ENCODE measurements around the gene DNAAF1. TPM values are rescaled to one million over a fixed set of nuclear protein-coding genes. Genes with fewer than 3 reads are reported as not detected.

DNAAF1 gene
- total and polyA plus RNA-seq, 4 experiments from 2014 or later = 0.19 to 1.2 TPM; not detected in 2

DNA sequence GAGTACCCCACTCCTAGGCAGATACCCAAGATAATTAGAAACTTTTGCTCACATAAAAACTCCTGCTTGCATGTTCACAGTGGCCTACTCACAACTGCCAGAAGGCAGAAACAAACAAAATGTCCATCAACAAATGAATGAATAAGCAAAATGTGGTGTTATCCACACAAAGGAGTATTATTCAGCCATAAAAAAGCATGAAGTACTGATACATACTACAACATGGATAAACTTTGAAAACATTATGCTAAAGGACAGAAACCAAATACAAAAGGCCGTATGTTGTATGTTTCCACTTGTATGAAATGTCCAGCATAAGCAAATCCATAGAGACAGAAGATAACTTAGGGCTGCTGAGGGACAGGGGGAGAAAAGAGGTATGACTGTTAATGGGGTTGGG, 2.0 kb upstream of the DNAAF1 start:
- Mint-ChIP-seq H3K9me3 (no peaks in the 10 kb centered on the region), H3K4me3 (peak overlapping the region; percentile 6 to 96 (median 72)), H3K36me3 (peaks cover 0 to 7% of the 10 kb centered on the region in 2 donors), H3K4me1 (peaks cover 12 to 35% (median 22%) of the 10 kb centered on the region in 4 donors), H3K27ac (peak overlapping the region in 4 of 7 donors; percentile 4 to 57 (median 27)), H3K27me3 (peaks cover 3% of the 10 kb centered on the region in 2 donors)
- no peaks in the 10 kb centered on the region for H3K27me3 ChIP-seq (ENCODE audit: insufficient read depth, low read length)
- POLR2A ChIA-PET (ENCODE audit: partially characterized antibody) = interaction anchor here (2.2 to 4.2 kb wide), 2 partner anchors 26 to 27 kb away, joined by 7 to 55 read pairs; partner anchors contain the start of gene MBTPS1
- H3K4me3 ChIP-seq (ENCODE audit: low read length in 2 of 2) = no peak overlapping the region
- no peaks in the 10 kb centered on the region for H3K36me3 ChIP-seq (ENCODE audit: insufficient read depth, low read length)
- intact Hi-C loops (cut with micrococcal nuclease) = no loop called here
- no peak for DNase-seq
- CTCF ChIA-PET (ENCODE audit: partially characterized antibody) = interaction anchor here (1.1 kb wide), 1 partner anchor 26 kb away, joined by 3 read pairs; the partner anchor contains the start of gene MBTPS1
- H3K9me3 ChIP-seq (ENCODE audit: control insufficient read depth in 1 of 2, low read length in 2 of 2) = no peaks in the 10 kb centered on the region
- no peak overlapping the region for H3K27ac ChIP-seq (ENCODE audit: low read depth, low read length)
- H3K4me1 ChIP-seq (ENCODE audit: insufficient read depth, low read length) = peaks cover 13% of the 10 kb centered on the region

- H3K4me3 ChIP-seq (ENCODE audit: low read length in 2 of 2) = peak overlapping the region; percentile 61 to 78
- Mint-ChIP-seq H3K4me1 (peaks cover 9 to 30% (median 18%) of the 10 kb centered on the region in 4 donors), H3K27ac (peak overlapping the region in 5 of 7 donors; percentile 89 to 95 (median 91)), H3K27me3 (peaks cover 3% of the 10 kb centered on the region in 2 donors), H3K4me3 (peak overlapping the region; percentile 92 to 98 (median 94)), H3K9me3 (no peaks in the 10 kb centered on the region), H3K36me3 (peaks cover 0 to 7% of the 10 kb centered on the region in 2 donors)
- no peaks in the 10 kb centered on the region for H3K36me3 ChIP-seq (ENCODE audit: insufficient read depth, low read length)
- intact Hi-C loops (cut with micrococcal nuclease) = no loop called here
- POLR2A ChIA-PET (ENCODE audit: partially characterized antibody) = interaction anchor here (0.6 to 4.2 kb wide), 2 partner anchors 16 to 28 kb away, joined by 3 to 55 read pairs; partner anchors contain the start of gene MBTPS1
- H3K9me3 ChIP-seq (ENCODE audit: control insufficient read depth in 1 of 2, low read length in 2 of 2) = no peaks in the 10 kb centered on the region
- peaks cover 13% of the 10 kb centered on the region for H3K4me1 ChIP-seq (ENCODE audit: insufficient read depth, low read length)
- no peaks in the 10 kb centered on the region for H3K27me3 ChIP-seq (ENCODE audit: insufficient read depth, low read length)
- peak overlapping the region; percentile 65 for H3K27ac ChIP-seq (ENCODE audit: low read depth, low read length)
- CTCF ChIA-PET (ENCODE audit: partially characterized antibody) = interaction anchor here (0.7 to 1.6 kb wide), 3 partner anchors 27 to 57 kb away, joined by 3 to 4 read pairs (median 3); partner anchors contain the start of genes MBTPS1 and TAF1C
- DNase-seq = no peak
These were observed 1.3 kb upstream of the DNAAF1 start for GRCh38 chr16:84143784-84144199.

DNA sequence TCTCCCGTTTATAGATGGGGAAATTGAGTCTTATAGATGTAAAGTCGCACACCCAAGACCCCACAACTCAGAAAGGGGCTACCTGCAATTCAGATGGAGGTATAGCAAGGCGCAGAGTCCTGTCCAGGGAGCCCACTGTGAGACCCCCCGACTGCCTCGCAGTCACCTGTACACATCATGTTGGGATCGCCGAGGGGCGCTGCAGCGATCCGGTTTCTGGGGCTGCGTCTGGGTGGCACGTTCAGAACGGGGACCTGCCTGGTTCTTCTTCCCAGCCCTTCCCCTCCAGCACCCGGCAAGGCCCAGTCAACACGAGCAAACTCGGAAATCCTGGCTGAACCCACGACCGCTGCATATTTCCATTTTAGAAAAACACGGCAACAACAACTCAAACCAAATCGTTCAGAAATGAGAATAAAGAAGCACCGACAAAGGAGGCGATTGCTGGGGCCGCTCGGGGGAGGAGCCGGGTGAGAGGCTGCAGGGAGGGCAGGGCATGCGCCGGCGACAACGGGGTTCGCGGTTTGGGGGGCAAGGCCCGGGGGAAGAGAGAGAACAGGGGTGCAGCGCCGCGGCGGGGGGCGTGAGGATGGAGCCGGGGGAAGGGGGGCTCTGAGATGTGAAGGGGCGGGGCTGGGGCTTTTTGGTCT, 774 bp upstream of the DNAAF1 start:
- H3K9me3 ChIP-seq (ENCODE audit: control insufficient read depth in 1 of 2, low read length in 2 of 2) = no peaks in the 10 kb centered on the region
- Mint-ChIP-seq H3K4me3 (peak overlapping the region; percentile 92 to 98 (median 94)), H3K36me3 (peaks cover 0 to 7% of the 10 kb centered on the region in 2 donors), H3K27ac (peak overlapping the region; percentile 49 to 95 (median 91)), H3K4me1 (peaks cover 4 to 25% (median 13%) of the 10 kb centered on the region in 4 donors), H3K27me3 (peaks cover 3% of the 10 kb centered on the region in 2 donors), H3K9me3 (no peaks in the 10 kb centered on the region)
- H3K4me3 ChIP-seq (ENCODE audit: low read length in 2 of 2) = peak overlapping the region; percentile 61 to 78
- peak; percentile 19 to 59 (median 36) for DNase-seq
- H3K27ac ChIP-seq (ENCODE audit: low read depth, low read length) = peak overlapping the region; percentile 65
- POLR2A ChIA-PET (ENCODE audit: partially characterized antibody) = interaction anchor here (0.6 to 4.2 kb wide), 7 partner anchors 13 to 56 kb away, joined by 3 to 55 read pairs (median 3); partner anchors contain the start of genes MBTPS1 and TAF1C
- CTCF ChIA-PET (ENCODE audit: partially characterized antibody) = interaction anchor here (0.7 to 2.0 kb wide), 6 partner anchors 10 to 58 kb away, joined by 3 to 5 read pairs (median 3); partner anchors contain the start of genes MBTPS1 and TAF1C
- no peaks in the 10 kb centered on the region for H3K36me3 ChIP-seq (ENCODE audit: insufficient read depth, low read length)
- H3K4me1 ChIP-seq (ENCODE audit: insufficient read depth, low read length) = peaks cover 13% of the 10 kb centered on the region
- intact Hi-C loops (cut with micrococcal nuclease) = no loop called here
- H3K27me3 ChIP-seq (ENCODE audit: insufficient read depth, low read length) = no peaks in the 10 kb centered on the region

DNA sequence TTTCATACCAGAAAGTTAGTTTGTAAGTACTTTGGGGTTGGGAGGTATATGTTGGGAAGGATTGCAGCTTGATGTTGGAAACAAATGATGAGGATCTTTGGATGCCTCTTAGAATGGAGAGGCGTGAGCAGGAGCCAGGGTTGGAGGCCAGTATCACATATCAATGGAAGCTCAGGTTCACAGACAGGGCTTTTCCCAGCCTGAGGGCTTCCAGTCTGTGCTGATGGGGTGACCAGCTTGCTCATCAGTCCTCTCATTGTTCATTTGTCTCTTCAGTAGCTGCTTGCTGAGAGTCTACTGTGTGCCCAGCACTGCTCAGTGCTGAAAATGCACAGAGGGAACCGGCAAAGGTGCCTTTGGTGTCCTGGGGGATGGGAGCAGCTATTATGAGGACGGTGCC, 5.8 kb downstream of the DNAAF1 start:
- CTCF ChIA-PET (ENCODE audit: partially characterized antibody) = interaction anchor here (1.4 to 1.5 kb wide), 2 partner anchors 9 to 16 kb away, joined by 3 read pairs; no protein-coding TSS in a partner anchor
- H3K27me3 ChIP-seq (ENCODE audit: insufficient read depth, low read length) = no peaks in the 10 kb centered on the region
- POLR2A ChIA-PET (ENCODE audit: partially characterized antibody) = no interaction called here
- intact Hi-C loops (cut with micrococcal nuclease) = no loop called here
- Mint-ChIP-seq H3K27ac (no peak overlapping the region), H3K4me3 (no peak overlapping the region), H3K27me3 (peaks cover 7 to 9% of the 10 kb centered on the region in 2 donors), H3K36me3 (no peaks in the 10 kb centered on the region), H3K4me1 (peaks cover 0 to 1% (median 0%) of the 10 kb centered on the region in 4 donors), H3K9me3 (no peaks in the 10 kb centered on the region)
- no peak for DNase-seq
- H3K4me1 ChIP-seq (ENCODE audit: insufficient read depth, low read length) = no peaks in the 10 kb centered on the region
- no peak overlapping the region for H3K4me3 ChIP-seq (ENCODE audit: low read length in 2 of 2)
- H3K36me3 ChIP-seq (ENCODE audit: insufficient read depth, low read length) = no peaks in the 10 kb centered on the region
- no peaks in the 10 kb centered on the region for H3K9me3 ChIP-seq (ENCODE audit: control insufficient read depth in 1 of 2, low read length in 2 of 2)
- H3K27ac ChIP-seq (ENCODE audit: low read depth, low read length) = no peak overlapping the region

DNA sequence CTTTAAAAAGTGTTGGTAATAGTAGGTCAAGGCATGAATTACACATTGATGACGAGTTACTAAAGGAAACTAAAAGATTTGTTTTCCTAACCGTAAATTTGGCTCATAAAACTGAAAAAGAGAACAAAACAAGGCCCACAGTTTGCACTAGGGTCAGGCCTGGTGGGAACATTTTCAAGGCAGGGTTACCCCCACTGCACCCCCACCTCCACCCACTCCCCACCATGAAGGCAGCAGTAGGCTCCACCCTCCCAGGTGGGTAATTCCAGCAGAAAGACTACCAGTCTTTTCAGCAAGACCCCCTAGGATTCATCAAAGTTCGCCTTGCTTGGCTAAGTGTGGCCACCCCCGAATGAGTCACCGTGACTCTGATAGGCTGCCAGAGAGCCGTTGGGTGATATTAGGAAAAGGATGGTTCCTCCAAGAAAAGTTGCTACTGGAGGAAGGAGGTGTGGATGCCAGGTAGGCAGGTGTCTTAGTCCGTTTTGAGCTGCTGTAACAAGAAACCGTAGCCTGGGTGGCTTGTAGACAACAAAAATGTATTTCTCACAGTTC, 8.6 kb downstream of the DNAAF1 start:
- H3K27me3 Mint-ChIP-seq = peaks cover 15 to 16% of the 10 kb centered on the region in 2 donors

DNA sequence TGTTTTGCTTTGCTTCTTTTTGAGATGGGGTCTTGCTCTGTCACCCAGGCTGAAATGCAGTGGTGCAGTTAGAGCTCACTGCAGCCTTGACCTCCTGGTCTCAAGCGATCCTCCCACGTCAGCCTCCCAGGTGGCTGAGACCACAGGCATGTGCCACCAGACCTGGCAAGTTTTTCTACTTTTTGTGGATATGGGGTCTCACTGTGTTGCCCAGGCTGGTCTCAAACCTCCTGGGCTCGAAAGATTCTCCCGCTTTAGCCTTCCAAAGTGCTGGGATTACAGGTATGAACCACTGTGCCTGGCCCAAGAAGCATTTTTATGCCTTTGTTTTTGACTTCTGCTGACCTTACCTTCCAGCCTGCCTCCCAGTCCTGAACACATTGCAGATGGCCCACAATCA, 10.1 kb downstream of the DNAAF1 start:
- intact Hi-C loops (cut with micrococcal nuclease) = no loop called here
- H3K27me3 Mint-ChIP-seq = peaks cover 14 to 23% of the 10 kb centered on the region in 2 donors
- no peaks in the 10 kb centered on the region for H3K36me3 Mint-ChIP-seq
- Histone ChIP-seq H3K27ac (ENCODE audit: low read depth, low read length) (no peak overlapping the region), H3K36me3 (ENCODE audit: insufficient read depth, low read length) (no peaks in the 10 kb centered on the region), H3K4me1 (ENCODE audit: insufficient read depth, low read length) (no peaks in the 10 kb centered on the region), H3K4me3 (ENCODE audit: low read length in 2 of 2) (no peak overlapping the region), H3K9me3 (ENCODE audit: control insufficient read depth in 1 of 2, low read length in 2 of 2) (no peaks in the 10 kb centered on the region), H3K27me3 (ENCODE audit: insufficient read depth, low read length) (no peaks in the 10 kb centered on the region)
- ChIA-PET POLR2A (ENCODE audit: partially characterized antibody) (no interaction called here), CTCF (ENCODE audit: partially characterized antibody) (interaction anchor here (1.6 kb wide), 1 partner anchor 20 kb away, joined by 4 read pairs; no protein-coding TSS in a partner anchor)
- H3K4me1 Mint-ChIP-seq = no peaks in the 10 kb centered on the region
- H3K27ac Mint-ChIP-seq = peak overlapping the region in 1 of 7 donors; percentile 53
- no peak for DNase-seq
- H3K4me3 Mint-ChIP-seq = no peak overlapping the region
- H3K9me3 Mint-ChIP-seq = no peaks in the 10 kb centered on the region

More for the DNA sequence above, 8.6 kb downstream of the DNAAF1 start:
- no peaks in the 10 kb centered on the region for H3K9me3 ChIP-seq (ENCODE audit: control insufficient read depth in 1 of 2, low read length in 2 of 2)
- no peak overlapping the region for H3K4me3 ChIP-seq (ENCODE audit: low read length in 2 of 2)
- H3K27ac Mint-ChIP-seq = no peak overlapping the region
- H3K4me3 Mint-ChIP-seq = no peak overlapping the region
- H3K27me3 ChIP-seq (ENCODE audit: insufficient read depth, low read length) = no peaks in the 10 kb centered on the region
- H3K27ac ChIP-seq (ENCODE audit: low read depth, low read length) = no peak overlapping the region
- H3K4me1 Mint-ChIP-seq = no peaks in the 10 kb centered on the region
- H3K36me3 Mint-ChIP-seq = no peaks in the 10 kb centered on the region
- POLR2A ChIA-PET (ENCODE audit: partially characterized antibody) = no interaction called here
- no peak for DNase-seq
- no peaks in the 10 kb centered on the region for H3K4me1 ChIP-seq (ENCODE audit: insufficient read depth, low read length)
- no peaks in the 10 kb centered on the region for H3K9me3 Mint-ChIP-seq
- intact Hi-C loops (cut with micrococcal nuclease) = no loop called here
- CTCF ChIA-PET (ENCODE audit: partially characterized antibody) = interaction anchor here (1.0 kb wide), 1 partner anchor 9 kb away, joined by 3 read pairs; the partner anchor contains the start of gene HSDL1
- no peaks in the 10 kb centered on the region for H3K36me3 ChIP-seq (ENCODE audit: insufficient read depth, low read length)

DNA sequence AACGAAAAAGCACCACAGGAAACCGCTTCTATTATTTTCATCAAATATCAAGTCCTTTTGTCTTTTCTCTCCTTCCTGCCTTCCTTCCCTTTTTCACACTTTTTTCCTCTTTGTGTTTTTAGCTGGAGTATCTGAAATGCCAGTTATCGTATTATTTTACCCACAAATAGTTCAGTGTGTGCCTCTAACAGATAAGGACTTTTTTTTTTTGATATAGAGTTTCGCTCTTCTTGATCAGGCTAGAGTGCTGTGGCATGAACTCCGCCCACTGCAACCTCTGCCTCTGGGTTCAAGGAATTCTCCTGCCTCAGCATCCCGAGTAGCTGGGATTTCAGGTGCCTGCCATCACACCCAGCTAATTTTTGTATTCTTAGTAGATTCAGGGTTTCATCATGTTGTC, 10.7 kb downstream of the DNAAF1 start:
- H3K4me3 ChIP-seq (ENCODE audit: low read length in 2 of 2) = no peak overlapping the region
- no peaks in the 10 kb centered on the region for H3K9me3 ChIP-seq (ENCODE audit: control insufficient read depth in 1 of 2, low read length in 2 of 2)
- peaks cover 13 to 23% of the 10 kb centered on the region in 2 donors for H3K27me3 Mint-ChIP-seq
- H3K36me3 Mint-ChIP-seq = no peaks in the 10 kb centered on the region
- H3K27me3 ChIP-seq (ENCODE audit: insufficient read depth, low read length) = no peaks in the 10 kb centered on the region
- no peaks in the 10 kb centered on the region for H3K9me3 Mint-ChIP-seq
- ChIA-PET POLR2A (ENCODE audit: partially characterized antibody) (no interaction called here), CTCF (ENCODE audit: partially characterized antibody) (interaction anchor here (0.8 to 1.6 kb wide), 3 partner anchors 20 to 72 kb away, joined by 3 to 4 read pairs (median 4); no protein-coding TSS in a partner anchor)
- H3K27ac ChIP-seq (ENCODE audit: low read depth, low read length) = no peak overlapping the region
- H3K4me1 ChIP-seq (ENCODE audit: insufficient read depth, low read length) = no peaks in the 10 kb centered on the region
- intact Hi-C loops (cut with micrococcal nuclease) = no loop called here
- H3K36me3 ChIP-seq (ENCODE audit: insufficient read depth, low read length) = no peaks in the 10 kb centered on the region
- no peak for DNase-seq
- H3K4me1 Mint-ChIP-seq = no peaks in the 10 kb centered on the region
- H3K4me3 Mint-ChIP-seq = no peak overlapping the region
- no peak overlapping the region for H3K27ac Mint-ChIP-seq
